GM12878 (cell line): Measurements from ENCODE around the gene EI24. TPM values are rescaled to one million over a fixed set of nuclear protein-coding genes. Genes with fewer than 3 reads are reported as not detected.

Source experiments
- ATAC-seq: fragments of 200-7000 bp; cut with Tn5 transposase; 3 replicates; pipeline ENCODE4 v1.9.1; 2020; ENCODE audit warnings: mild to moderate bottlenecking, moderate library complexity
- BruUV-seq: library from RNA; stranded (reverse); fragments of 400-500 nt; replicated peaks from 2 replicates; lab custom pipeline; 2021; lab: Mats Ljungman, UMichigan
- CTCF ChIA-PET: fragments of 300-600 bp; sonication (Branson Sonifier 250); formaldehyde crosslinking; extraction: SDS; loops from one replicate; lab custom pipeline; 2021; ENCODE audit warnings: inconsistent platforms; lab: Yijun Ruan, JAX
- POLR2A ChIA-PET: fragments of 350-600 bp; formaldehyde crosslinking; extraction: SDS; loops from one replicate; lab custom pipeline; 2021; ENCODE audit warnings: inconsistent platforms; lab: Charles Lee
- RAD21 ChIA-PET: fragments of 300-600 bp; sonication (Branson Sonifier 250); formaldehyde crosslinking; loops from one replicate; lab custom pipeline; 2023; ENCODE audit warnings: antibody characterized with exemption; ENCODE audit not compliant: unreplicated experiment; lab: Charles Lee
- SMC1A ChIA-PET: fragments of 300-600 bp; sonication (Branson Sonifier 250); formaldehyde crosslinking; loops from one replicate; lab custom pipeline; 2023; ENCODE audit not compliant: unreplicated experiment, uncharacterized antibody; lab: Charles Lee
- DNase-seq: peaks from one replicate; pipeline ENCODE4 v3.0.0-alpha.2; 2011; ENCODE audit warnings: low read depth, low spot score
- FAIRE-seq: peaks from 3 replicates; lab custom pipeline; 2011; peaks lifted over from hg19 to GRCh38; lab: Jason Lieb, UNC
- H2AFZ ChIP-seq: 2 replicates; pipeline ENCODE4 v1.6.0; 2011; ENCODE audit warnings: low read depth, low read length, control low read depth; ENCODE audit not compliant: control insufficient read depth
- H3K27ac ChIP-seq: 2 replicates; pipeline ENCODE4 v1.5.1; 2011; ENCODE audit warnings: control low read depth; ENCODE audit not compliant: control insufficient read depth, insufficient read depth
- H3K27me3 ChIP-seq, 2 experiments: replicated peaks in 1 of 2; 2 replicates each; pipeline versions ENCODE4 v1.6.0 to v1.6.1; 2011; ENCODE audit warnings: low read length in 1 of 2; ENCODE audit not compliant: control insufficient read depth in 2 of 2, insufficient read depth in 2 of 2
- H3K36me3 ChIP-seq, 2 experiments: 2 replicates each; pipeline ENCODE4 v1.5.1; 2011; ENCODE audit warnings: low read length in 1 of 2; ENCODE audit not compliant: control insufficient read depth in 2 of 2, insufficient read depth in 2 of 2
- H3K4me1 ChIP-seq: 2 replicates; pipeline ENCODE4 v1.6.1; 2011; ENCODE audit warnings: mild to moderate bottlenecking, low read length, moderate library complexity, mixed read lengths; ENCODE audit not compliant: control insufficient read depth, insufficient read depth
- H3K4me2 ChIP-seq: 2 replicates; pipeline ENCODE4 v1.6.0; 2011; ENCODE audit warnings: control low read depth; ENCODE audit not compliant: control insufficient read depth, insufficient read depth
- H3K4me3 ChIP-seq: fragments of 200-600 bp; sonication (generic); 2 replicates; pipeline ENCODE4 v1.5.1; 2016
- H3K79me2 ChIP-seq: 2 replicates; pipeline ENCODE4 v1.6.0; 2011; ENCODE audit warnings: low read length; ENCODE audit not compliant: control insufficient read depth, insufficient read depth
- H3K9ac ChIP-seq: 2 replicates; pipeline ENCODE4 v1.8.0; 2011; ENCODE audit warnings: low read length, control low read depth, mixed read lengths; ENCODE audit not compliant: control insufficient read depth, insufficient read depth
- H3K9me3 ChIP-seq: replicated peaks from 3 replicates; pipeline ENCODE4 v1.5.1; 2011; ENCODE audit warnings: mild to moderate bottlenecking, low read length; ENCODE audit not compliant: control insufficient read depth, insufficient read depth
- H4K20me1 ChIP-seq: 2 replicates; pipeline ENCODE4 v1.6.0; 2011; ENCODE audit not compliant: control insufficient read depth, insufficient read depth
- ASH2L ChIP-seq: fragments of 300-600, 200-600 bp; sonication (generic); IDR thresholded peaks from 2 replicates; pipeline ENCODE4 v1.6.1; 2017; ENCODE audit warnings: low read depth, mild to moderate bottlenecking, borderline replicate concordance
- ATF7 ChIP-seq: fragments of 450-650 bp; IDR thresholded peaks from 2 replicates; pipeline ENCODE4 v1.6.1; 2016; ENCODE audit warnings: low read depth, mild to moderate bottlenecking
- CEBPB ChIP-seq, 2 experiments: fragments of 150-350 bp in 1 of 2; IDR thresholded peaks; 2 replicates each; pipeline ENCODE4 v1.6.1; 2012 to 2014; ENCODE audit warnings: low read depth in 2 of 2, low read length in 2 of 2, borderline replicate concordance in 1 of 2, inconsistent platforms in 1 of 2
- CEBPZ ChIP-seq: fragments of 150-350 bp; IDR thresholded peaks from 2 replicates; pipeline ENCODE4 v1.6.1; 2016; ENCODE audit warnings: low read depth, low read length
- CHD2 ChIP-seq: IDR thresholded peaks from 2 replicates; pipeline ENCODE4 v1.6.1; 2011; ENCODE audit warnings: low read depth, low read length, improper control_type of control experiment, borderline replicate concordance
- MAX ChIP-seq: IDR thresholded peaks from 2 replicates; pipeline ENCODE4 v1.6.1; 2012; ENCODE audit warnings: low read depth, low read length, improper control_type of control experiment
- PAX8 ChIP-seq: fragments of 450-650 bp; IDR thresholded peaks from 2 replicates; pipeline ENCODE4 v1.6.1; 2017; ENCODE audit warnings: mild to moderate bottlenecking, moderate library complexity
- RB1 ChIP-seq: fragments of 450-650 bp; formaldehyde crosslinking; IDR thresholded peaks from 2 replicates; pipeline ENCODE4 v1.6.1; 2017; ENCODE audit warnings: mild to moderate bottlenecking, borderline replicate concordance
- RCOR1 ChIP-seq: conservative IDR thresholded peaks from 2 replicates; pipeline ENCODE4 v1.6.1; 2012; ENCODE audit warnings: low read depth, low read length, improper control_type of control experiment
- TCF3 ChIP-seq: IDR thresholded peaks from 2 replicates; pipeline ENCODE4 v1.6.1; 2012; ENCODE audit warnings: low read depth, mild to moderate bottlenecking, low read length, borderline replicate concordance; ENCODE audit not compliant: insufficient read depth
- ZBTB11 ChIP-seq: fragments of 450-650 bp; formaldehyde crosslinking; IDR thresholded peaks from 2 replicates; pipeline ENCODE4 v1.5.0; 2022; ENCODE audit warnings: mild to moderate bottlenecking, missing genetic modification characterization
- ZSCAN29 ChIP-seq: fragments of 450-650 bp; IDR thresholded peaks from 2 replicates; pipeline ENCODE4 v1.6.1; 2017; ENCODE audit warnings: mild to moderate bottlenecking, moderate library complexity
- WGBS: methylation state at CpG from one replicate; pipeline ENCODE4 v1.1.6; 2016; ENCODE audit warnings: low lambda C conversion rate; ENCODE audit not compliant: insufficient replicate concordance, insufficient coverage; ENCODE audit errors: missing lambda C conversion rate; 5-methylcytosine and 5-hydroxymethylcytosine counted together
- in situ Hi-C: fragments of 300-500 bp; cut with MboI; formaldehyde crosslinking; loops from 9 replicates; pipeline ENCODE4 v1.14.3; 2018; ENCODE audit warnings: mixed read lengths
- intact Hi-C: fragments of 100-400 bp; cut with micrococcal nuclease; formaldehyde crosslinking; loops from one replicate; pipeline ENCODE4 v1.14.2; 2022; ENCODE audit not compliant: unreplicated experiment
- polyA plus RNA-seq, 11 experiments: library from polyadenylated mRNA; depleted of rRNA in 4 of 11; unstranded in 6 of 11; stranded (reverse) in 5 of 11; fragments of >200 nt; fragmentation: Nextera tagmentation in 4 of 11; fragmentation: Illumina TruSeq in 1 of 11; extraction: Ambion mirVana in 4 of 11; extraction: Trizol in 1 of 11; gene quantifications; 1 replicate in 1 of 11; 2 replicates in 10 of 11; pipeline versions ENCODE4 v1.2.1 to v1.2.3, GENCODE V29; 2011 to 2016; ENCODE audit warnings: inconsistent platforms in 2 of 11, missing spikeins in 2 of 11, low read depth in 1 of 11
- total RNA-seq, 4 experiments: library from RNA; depleted of rRNA in 3 of 4; stranded (reverse); fragments of >200 nt in 3 of 4; fragmentation: Illumina TruSeq in 1 of 4; extraction: Trizol in 1 of 4; gene quantifications; 2 replicates each; pipeline versions ENCODE4 v1.2.1 to v1.2.3, GENCODE V29; 2013 to 2021
- TF ChIP-seq, protein P1 (sequence below): IDR thresholded peaks from 2 replicates; pipeline ENCODE4 v1.6.1; 2011; ENCODE audit warnings: borderline replicate concordance, low read depth, mild to moderate bottlenecking, moderate library complexity, mixed read lengths, low read length; ENCODE audit not compliant: insufficient read depth; ENCODE audit errors: extremely low read length
- TF ChIP-seq, protein P2 (sequence below): IDR thresholded peaks from 2 replicates; pipeline ENCODE4 v1.6.1; 2011; ENCODE audit warnings: low read depth, mild to moderate bottlenecking, low read length, moderate library complexity, borderline replicate concordance; ENCODE audit errors: extremely low read depth

EI24 gene
- total and polyA plus RNA-seq, 10 of the 15 experiments (the other 5 are each of a cell fraction or from before 2014, with no cell fraction given) = 20.3 to 127 (median 70.4) TPM

- Histone ChIP-seq H3K79me2 (no peaks in the 10 kb centered on the region), H3K4me3 (no peak overlapping the region), H2AFZ (no peak overlapping the region), H3K4me1 (no peaks in the 10 kb centered on the region), H3K36me3 (no peaks in the 10 kb centered on the region), H3K27me3 (no peaks in the 10 kb centered on the region), H3K9ac (no peak overlapping the region), H3K9me3 (no peaks in the 10 kb centered on the region), H3K27ac (no peak overlapping the region), H4K20me1 (no peaks in the 10 kb centered on the region), H3K4me2 (no peak overlapping the region)
- DNase-seq (no peak), FAIRE-seq (no peak), ATAC-seq (no peak)
- WGBS = 30% methylated on average over 3 of the region's 3 CpGs
- intact Hi-C loops = no loop called here
- ChIA-PET CTCF (interaction anchor here (1.0 kb wide), 1 partner anchor 36 kb away, joined by 4 read pairs; no protein-coding TSS in a partner anchor), SMC1A (no interaction called here), POLR2A (no interaction called here), RAD21 (no interaction called here)
- BruUV-seq = no TSS peak
- TF ChIP-seq ATF7 (no peak), PAX8 (no peak), RCOR1 (no peak), MAX (no peak), RB1 (no peak), ASH2L (no peak), TCF3 (no peak), CHD2 (no peak), CEBPZ (no peak), ZBTB11 (CRISPR knock-in tag) (no peak), CEBPB (IDR thresholded peaks at IDR 0.05; ENCODE audit: borderline replicate concordance in 1 of 2, low read depth in 2 of 2, low read length in 2 of 2) (no peak), ZSCAN29 (no peak)
- TF ChIP-seq, protein P1, sequence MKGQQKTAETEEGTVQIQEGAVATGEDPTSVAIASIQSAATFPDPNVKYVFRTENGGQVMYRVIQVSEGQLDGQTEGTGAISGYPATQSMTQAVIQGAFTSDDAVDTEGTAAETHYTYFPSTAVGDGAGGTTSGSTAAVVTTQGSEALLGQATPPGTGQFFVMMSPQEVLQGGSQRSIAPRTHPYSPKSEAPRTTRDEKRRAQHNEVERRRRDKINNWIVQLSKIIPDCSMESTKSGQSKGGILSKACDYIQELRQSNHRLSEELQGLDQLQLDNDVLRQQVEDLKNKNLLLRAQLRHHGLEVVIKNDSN = no peak
- TF ChIP-seq, protein P2, sequence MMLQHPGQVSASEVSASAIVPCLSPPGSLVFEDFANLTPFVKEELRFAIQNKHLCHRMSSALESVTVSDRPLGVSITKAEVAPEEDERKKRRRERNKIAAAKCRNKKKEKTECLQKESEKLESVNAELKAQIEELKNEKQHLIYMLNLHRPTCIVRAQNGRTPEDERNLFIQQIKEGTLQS = no peak
- in situ Hi-C loops = no loop called here
Observed at GRCh38 chr11:125532668-125533067, 36.6 kb upstream of the EI24 start.
